ENCODE measurements around the gene DIS3L2.

The DIS3L2 gene, protein sequence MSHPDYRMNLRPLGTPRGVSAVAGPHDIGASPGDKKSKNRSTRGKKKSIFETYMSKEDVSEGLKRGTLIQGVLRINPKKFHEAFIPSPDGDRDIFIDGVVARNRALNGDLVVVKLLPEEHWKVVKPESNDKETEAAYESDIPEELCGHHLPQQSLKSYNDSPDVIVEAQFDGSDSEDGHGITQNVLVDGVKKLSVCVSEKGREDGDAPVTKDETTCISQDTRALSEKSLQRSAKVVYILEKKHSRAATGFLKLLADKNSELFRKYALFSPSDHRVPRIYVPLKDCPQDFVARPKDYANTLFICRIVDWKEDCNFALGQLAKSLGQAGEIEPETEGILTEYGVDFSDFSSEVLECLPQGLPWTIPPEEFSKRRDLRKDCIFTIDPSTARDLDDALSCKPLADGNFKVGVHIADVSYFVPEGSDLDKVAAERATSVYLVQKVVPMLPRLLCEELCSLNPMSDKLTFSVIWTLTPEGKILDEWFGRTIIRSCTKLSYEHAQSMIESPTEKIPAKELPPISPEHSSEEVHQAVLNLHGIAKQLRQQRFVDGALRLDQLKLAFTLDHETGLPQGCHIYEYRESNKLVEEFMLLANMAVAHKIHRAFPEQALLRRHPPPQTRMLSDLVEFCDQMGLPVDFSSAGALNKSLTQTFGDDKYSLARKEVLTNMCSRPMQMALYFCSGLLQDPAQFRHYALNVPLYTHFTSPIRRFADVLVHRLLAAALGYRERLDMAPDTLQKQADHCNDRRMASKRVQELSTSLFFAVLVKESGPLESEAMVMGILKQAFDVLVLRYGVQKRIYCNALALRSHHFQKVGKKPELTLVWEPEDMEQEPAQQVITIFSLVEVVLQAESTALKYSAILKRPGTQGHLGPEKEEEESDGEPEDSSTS

DNA sequence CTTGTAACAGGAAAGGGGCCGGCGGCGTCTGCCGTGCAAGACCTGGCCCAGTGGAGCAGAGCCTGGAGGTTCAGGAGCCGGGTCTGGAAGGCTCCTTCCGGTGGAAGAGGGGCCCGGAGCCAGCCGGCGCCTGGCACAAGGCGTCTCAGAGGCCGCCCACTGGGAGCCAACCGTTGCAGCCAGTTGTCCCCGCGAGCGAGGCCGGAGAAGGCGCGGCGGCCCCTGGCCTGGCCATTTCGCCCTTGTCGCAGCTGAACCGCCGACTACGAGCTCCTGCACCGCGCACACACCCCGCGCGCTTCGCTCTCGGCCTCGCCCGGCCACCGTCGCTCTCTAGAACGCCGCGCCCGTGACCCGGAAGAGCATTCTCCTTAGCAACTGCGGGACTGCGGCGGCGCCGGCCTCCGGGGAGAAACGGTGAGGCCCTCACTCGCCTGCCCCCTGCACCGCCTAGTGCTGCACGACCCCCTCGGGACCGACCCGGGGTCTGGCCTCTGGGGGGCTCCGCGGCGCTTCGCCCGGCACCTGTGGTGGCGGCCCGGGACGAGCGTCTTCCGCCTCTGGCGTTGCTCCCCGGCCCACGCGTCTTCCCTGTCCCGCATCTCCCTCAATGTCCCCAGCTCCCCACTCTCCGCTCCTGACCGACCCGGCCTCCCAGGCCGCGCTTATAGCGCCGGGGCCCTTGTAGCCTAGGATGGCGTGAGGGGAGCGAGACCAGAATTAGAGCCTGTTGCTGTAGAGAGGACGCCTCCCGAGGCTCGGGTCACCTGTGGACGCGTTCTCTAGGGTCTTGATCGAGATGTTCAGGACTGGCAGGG lies at the start of gene DIS3L2:
TSS of gene DIS3L2 (plus strand) at position 365 of the 818 bp plus-strand sequence. CDS start 53,215 bp downstream, outside the sequence.
- DNase-seq = peak; percentile 86
- in situ Hi-C loops (cut with HindIII; ENCODE audit: low pct_ligation_motif_present, low pct_unique_long_range_greater_than_20kb, low sequenced_read_pairs) = no loop called here

DNA sequence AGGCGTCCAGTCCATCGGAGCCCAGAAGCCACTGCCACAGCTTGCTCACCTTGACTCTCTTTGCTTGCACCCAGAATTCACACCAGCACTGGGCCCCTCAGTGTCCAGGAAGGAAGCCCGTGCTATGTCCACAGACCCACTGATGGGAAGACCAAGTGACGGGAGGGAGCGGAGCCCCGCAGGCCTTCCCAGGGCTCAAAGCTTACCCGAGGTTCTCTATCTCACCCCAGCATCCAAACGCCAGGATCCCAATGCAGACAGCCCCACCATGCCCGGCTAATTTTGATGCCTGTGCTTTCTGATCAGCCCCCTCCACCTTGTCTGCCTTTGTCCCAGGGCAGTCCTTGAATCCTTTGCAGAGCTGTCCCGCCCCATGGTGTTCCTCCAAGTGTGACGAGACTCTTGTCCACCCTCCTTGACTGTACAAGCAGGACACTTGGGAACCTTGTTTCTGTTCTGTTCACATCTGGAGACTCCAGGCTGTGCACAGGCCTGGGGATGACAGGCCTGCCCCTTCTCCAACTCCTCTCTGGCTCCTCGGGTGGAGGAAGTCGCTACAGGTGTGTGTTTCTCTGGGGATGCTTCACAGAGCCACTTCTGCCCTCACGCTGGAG lies 47.3 kb upstream of the DIS3L2 start:
- in situ Hi-C loops (cut with HindIII; ENCODE audit: low pct_ligation_motif_present, low pct_unique_long_range_greater_than_20kb, low sequenced_read_pairs) = no loop called here
- DNase-seq = no peak

- in situ Hi-C loops (cut with HindIII; ENCODE audit: low pct_ligation_motif_present, low pct_unique_long_range_greater_than_20kb, low sequenced_read_pairs) = no loop called here
- no peak for DNase-seq
These were observed 44.0 kb upstream of the DIS3L2 start for GRCh38 chr2:231917280-231918066.

DNA sequence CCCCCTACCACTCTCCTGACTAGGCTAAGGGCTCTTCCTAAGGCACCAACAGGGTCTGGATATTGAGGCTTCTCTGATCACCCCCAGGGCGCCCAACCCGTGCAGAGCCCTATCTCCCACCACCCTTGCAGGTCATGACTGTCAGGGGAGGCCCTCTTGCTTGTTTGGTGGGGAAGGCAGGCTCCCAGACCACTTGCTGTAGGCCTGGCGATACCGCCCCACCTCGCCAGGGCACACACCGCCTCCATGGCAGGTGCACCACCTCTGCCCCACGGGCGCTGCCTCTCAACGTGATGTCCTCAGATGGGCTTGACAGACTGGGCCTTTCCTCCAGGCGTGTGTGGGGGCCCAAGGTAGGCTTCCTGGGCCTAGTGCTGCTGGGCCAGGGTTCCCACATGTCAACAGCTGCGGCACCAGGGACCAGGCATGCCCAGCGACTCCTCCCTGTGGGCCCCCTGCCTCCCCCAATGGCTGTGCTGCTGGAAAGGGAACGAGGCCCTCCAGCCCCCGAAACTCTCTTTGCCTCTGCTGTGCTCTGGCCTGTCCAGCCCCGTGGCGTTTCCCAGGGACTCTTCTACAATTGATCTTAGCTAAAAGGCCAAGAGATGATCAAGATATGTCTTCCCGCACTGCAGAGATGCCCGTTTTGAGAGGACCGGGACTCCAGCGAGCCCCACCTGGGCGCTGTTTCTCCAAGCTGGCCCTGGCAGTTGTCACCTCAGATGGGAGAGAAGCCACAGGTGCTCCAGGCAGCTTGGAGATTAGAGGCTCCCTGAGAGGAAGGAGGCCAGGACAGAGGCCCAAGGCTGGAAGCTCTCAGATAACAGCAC lies 42.8 kb upstream of the DIS3L2 start:
- in situ Hi-C loops (cut with HindIII; ENCODE audit: low pct_ligation_motif_present, low pct_unique_long_range_greater_than_20kb, low sequenced_read_pairs) = no loop called here
- no peak for DNase-seq

DNA sequence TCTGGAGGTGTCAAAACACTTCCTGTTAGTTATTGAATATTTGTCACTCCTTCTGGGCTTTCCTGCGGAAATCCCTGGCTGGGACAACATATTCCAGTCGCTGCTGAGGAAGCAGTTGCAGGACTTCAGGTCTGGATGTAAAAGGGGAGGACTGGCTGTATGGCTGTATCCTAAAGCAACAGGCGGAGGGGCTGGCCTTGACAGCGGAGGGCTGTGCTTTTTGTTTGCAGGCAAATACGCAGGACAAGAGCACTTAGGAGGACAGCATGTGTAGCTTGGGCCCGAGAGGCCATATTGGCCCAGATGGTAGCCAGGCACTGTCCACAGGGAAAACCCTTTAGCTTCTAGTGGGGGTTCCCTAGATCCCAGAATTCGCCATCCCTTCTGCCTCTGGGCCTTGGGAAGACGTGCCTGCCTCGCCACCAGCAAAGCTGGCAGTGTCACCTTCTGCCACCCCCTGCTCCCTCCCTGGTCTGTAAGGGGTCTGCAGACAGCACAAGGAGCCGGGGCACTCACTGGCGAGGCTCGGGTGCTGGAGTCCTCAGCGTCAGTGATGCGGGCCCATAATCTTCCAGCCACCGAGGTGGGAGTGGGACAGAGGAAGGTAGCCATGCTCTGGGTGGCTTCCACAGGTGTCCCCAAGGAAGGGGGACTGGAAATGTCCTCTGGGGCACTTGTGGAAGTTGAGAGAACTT lies 42.0 kb upstream of the DIS3L2 start:
- DNase-seq = no peak
- in situ Hi-C loops (cut with HindIII; ENCODE audit: low pct_ligation_motif_present, low pct_unique_long_range_greater_than_20kb, low sequenced_read_pairs) = no loop called here

- DNase-seq = no peak
- in situ Hi-C loops (cut with HindIII; ENCODE audit: low pct_ligation_motif_present, low pct_unique_long_range_greater_than_20kb, low sequenced_read_pairs) = no loop called here
These were observed 41.1 kb upstream of the DIS3L2 start for GRCh38 chr2:231920366-231920765.

GRCh38 chr2:231920795-231921194 lies 40.7 kb upstream of the DIS3L2 start:
- DNase-seq = no peak
- in situ Hi-C loops (cut with HindIII; ENCODE audit: low pct_ligation_motif_present, low pct_unique_long_range_greater_than_20kb, low sequenced_read_pairs) = no loop called here

- DNase-seq = no peak
- in situ Hi-C loops (cut with HindIII; ENCODE audit: low pct_ligation_motif_present, low pct_unique_long_range_greater_than_20kb, low sequenced_read_pairs) = no loop called here
These were observed 39.1 kb upstream of the DIS3L2 start for GRCh38 chr2:231922311-231923009.

- DNase-seq = no peak
- in situ Hi-C loops (cut with HindIII; ENCODE audit: low pct_ligation_motif_present, low pct_unique_long_range_greater_than_20kb, low sequenced_read_pairs) = no loop called here
These were observed 38.5 kb upstream of the DIS3L2 start for GRCh38 chr2:231923010-231923344.

DNA sequence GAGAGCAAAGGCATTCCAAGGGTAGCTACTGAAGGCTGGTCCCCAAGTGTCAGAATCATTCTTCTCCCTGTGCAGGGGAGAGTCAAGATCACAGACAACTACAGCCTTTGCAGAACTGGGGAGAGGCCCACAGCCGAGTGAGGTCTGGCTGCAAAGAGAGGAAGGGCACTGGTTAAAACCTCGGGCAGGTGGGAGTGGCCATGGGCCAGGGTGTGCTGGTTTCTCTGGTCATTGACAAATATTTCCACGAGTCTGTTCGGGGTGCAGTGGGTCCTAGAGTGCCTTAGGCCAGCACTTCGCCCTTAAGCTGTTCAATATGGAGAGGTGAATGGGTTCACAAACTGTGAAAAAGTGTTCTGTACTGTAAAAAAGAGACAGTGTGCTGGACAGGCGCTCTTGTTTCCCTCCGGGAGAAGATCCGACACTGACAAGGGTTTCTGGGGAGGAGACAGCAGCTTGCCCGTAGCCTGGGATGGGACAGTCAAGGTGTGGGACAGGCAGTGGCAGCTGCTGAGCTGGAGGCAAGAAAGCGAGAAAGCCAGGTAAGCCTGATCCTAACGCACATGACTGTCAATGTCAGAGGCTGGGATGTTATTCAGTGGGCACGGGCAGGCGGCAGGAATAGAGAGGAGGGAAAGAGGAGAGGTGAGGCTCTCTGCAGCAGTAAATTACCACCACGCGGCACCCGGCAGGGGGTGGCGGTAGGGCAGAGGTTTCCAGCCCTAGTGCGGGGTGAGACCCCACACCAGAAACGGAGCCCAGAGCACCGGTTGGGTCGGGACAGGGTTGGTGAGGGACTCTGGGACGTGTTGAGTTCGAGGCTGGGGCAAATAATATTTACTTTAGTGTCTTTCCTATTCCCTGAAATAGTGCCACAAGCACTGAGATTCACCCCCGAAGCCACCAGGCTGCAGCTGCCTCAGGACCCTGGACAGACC lies 37.3 kb upstream of the DIS3L2 start:
- in situ Hi-C loops (cut with HindIII; ENCODE audit: low pct_ligation_motif_present, low pct_unique_long_range_greater_than_20kb, low sequenced_read_pairs) = no loop called here
- no peak for DNase-seq

- in situ Hi-C loops (cut with HindIII; ENCODE audit: low pct_ligation_motif_present, low pct_unique_long_range_greater_than_20kb, low sequenced_read_pairs) = no loop called here
- DNase-seq = no peak
These were observed 36.6 kb upstream of the DIS3L2 start for GRCh38 chr2:231924889-231925275.

DNA sequence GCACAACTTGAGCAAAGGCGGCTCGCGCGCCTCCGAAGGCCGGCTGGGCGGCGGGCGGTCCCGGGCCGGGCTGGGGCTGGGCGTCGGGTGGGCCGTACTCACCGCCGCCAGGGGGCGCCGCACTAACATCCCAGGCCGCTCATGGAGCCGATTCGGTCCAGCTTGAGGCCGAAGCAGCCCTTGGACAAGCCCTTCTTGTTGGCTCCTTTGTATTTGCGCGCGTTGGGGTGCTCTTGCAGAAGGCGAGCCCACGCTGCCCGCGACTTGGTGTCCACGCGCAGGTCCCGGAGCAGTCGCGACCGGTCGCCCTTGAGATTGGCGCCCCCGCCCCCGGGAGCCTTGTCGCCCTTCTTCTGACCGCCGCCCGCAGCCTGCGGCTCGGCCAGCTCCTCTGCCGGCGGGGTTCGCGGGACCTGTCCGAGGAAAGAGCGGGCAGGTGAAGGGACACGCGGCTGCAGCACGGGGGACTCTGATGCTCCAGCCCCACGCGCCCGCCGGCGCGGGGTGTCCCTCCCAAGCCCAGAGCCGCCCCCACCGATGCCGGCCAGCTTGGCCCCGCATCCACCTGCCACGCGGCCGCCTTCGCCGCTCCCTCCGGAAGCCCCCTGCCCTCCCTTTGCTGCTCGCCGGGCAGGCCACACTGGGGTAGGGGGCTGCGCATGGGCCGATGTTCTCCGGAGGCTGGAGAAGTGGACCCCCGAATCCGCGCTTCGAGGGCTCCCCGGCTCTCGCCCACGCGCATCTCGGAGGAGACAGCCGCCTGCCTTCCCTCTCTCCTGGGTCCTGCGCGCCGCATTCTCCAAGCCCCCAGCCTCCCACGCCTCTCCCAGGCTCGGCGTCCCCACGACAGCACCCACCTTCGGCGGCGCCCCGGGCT lies 36.0 kb upstream of the DIS3L2 start:
- peak; percentile 89 for DNase-seq
- in situ Hi-C loops (cut with HindIII; ENCODE audit: low pct_ligation_motif_present, low pct_unique_long_range_greater_than_20kb, low sequenced_read_pairs) = no loop called here

DNA sequence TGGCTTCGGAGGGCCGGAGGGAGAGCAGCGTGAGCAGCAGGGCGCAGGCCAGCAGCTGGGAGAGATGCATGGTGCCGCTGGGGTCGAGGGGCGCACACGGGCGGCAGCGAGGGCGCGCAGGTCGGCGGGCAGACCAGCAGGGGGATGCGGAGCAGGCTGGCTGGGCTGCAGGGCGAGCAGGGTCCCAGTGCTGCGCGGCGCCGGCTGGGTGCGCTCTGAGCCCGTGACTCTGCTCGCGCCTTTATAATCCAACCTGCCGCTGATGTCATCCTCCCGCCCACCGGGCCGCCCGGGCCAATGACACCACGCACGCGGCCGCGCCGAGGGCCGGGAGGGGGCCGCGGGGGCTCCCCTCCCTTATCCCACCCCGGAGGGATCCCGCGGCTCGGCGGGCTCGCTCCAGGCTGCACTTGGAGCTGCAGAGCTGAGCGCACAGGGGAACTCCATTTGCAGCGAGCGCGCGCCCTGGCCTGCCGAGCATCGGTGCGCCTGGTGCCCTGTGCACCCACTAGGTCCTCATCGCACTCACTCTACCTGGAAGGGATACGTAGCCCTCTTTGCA lies 35.3 kb upstream of the DIS3L2 start, which contains the start of gene NPPC:
TSS of gene NPPC (minus strand) at position 217 of the 562 bp plus-strand sequence. CDS start at position 70, 147 bp downstream.
- in situ Hi-C loops (cut with HindIII; ENCODE audit: low pct_ligation_motif_present, low pct_unique_long_range_greater_than_20kb, low sequenced_read_pairs) = no loop called here
- DNase-seq = peak; percentile 71
